GM12878 (cell line): ENCODE results near the gene ALG2. TPM values are rescaled to one million over a fixed set of nuclear protein-coding genes. Genes with fewer than 3 reads are reported as not detected.

ENCODE experiments used
- ATAC-seq: fragments of 200-7000 bp; cut with Tn5 transposase; 3 replicates; pipeline ENCODE4 v1.9.1; 2020; ENCODE audit warnings: mild to moderate bottlenecking, moderate library complexity
- BruUV-seq: library from RNA; stranded (reverse); fragments of 400-500 nt; replicated peaks from 2 replicates; lab custom pipeline; 2021; lab: Mats Ljungman, UMichigan
- CTCF ChIA-PET: fragments of 300-600 bp; sonication (Branson Sonifier 250); formaldehyde crosslinking; extraction: SDS; loops from one replicate; lab custom pipeline; 2021; ENCODE audit warnings: inconsistent platforms; lab: Yijun Ruan, JAX
- POLR2A ChIA-PET: fragments of 350-600 bp; formaldehyde crosslinking; extraction: SDS; loops from one replicate; lab custom pipeline; 2021; ENCODE audit warnings: inconsistent platforms; lab: Charles Lee
- RAD21 ChIA-PET: fragments of 300-600 bp; sonication (Branson Sonifier 250); formaldehyde crosslinking; loops from one replicate; lab custom pipeline; 2023; ENCODE audit warnings: antibody characterized with exemption; ENCODE audit not compliant: unreplicated experiment; lab: Charles Lee
- SMC1A ChIA-PET: fragments of 300-600 bp; sonication (Branson Sonifier 250); formaldehyde crosslinking; loops from one replicate; lab custom pipeline; 2023; ENCODE audit not compliant: unreplicated experiment, uncharacterized antibody; lab: Charles Lee
- DNase-seq: peaks from one replicate; pipeline ENCODE4 v3.0.0-alpha.2; 2011; ENCODE audit warnings: low read depth, low spot score
- FAIRE-seq: peaks from 3 replicates; lab custom pipeline; 2011; peaks lifted over from hg19 to GRCh38; lab: Jason Lieb, UNC
- H2AFZ ChIP-seq: 2 replicates; pipeline ENCODE4 v1.6.0; 2011; ENCODE audit warnings: low read depth, low read length, control low read depth; ENCODE audit not compliant: control insufficient read depth
- H3K27ac ChIP-seq: 2 replicates; pipeline ENCODE4 v1.5.1; 2011; ENCODE audit warnings: control low read depth; ENCODE audit not compliant: control insufficient read depth, insufficient read depth
- H3K27me3 ChIP-seq, 2 experiments: replicated peaks in 1 of 2; 2 replicates each; pipeline versions ENCODE4 v1.6.0 to v1.6.1; 2011; ENCODE audit warnings: low read length in 1 of 2; ENCODE audit not compliant: control insufficient read depth in 2 of 2, insufficient read depth in 2 of 2
- H3K36me3 ChIP-seq, 2 experiments: 2 replicates each; pipeline ENCODE4 v1.5.1; 2011; ENCODE audit warnings: low read length in 1 of 2; ENCODE audit not compliant: control insufficient read depth in 2 of 2, insufficient read depth in 2 of 2
- H3K4me1 ChIP-seq: 2 replicates; pipeline ENCODE4 v1.6.1; 2011; ENCODE audit warnings: mild to moderate bottlenecking, low read length, moderate library complexity, mixed read lengths; ENCODE audit not compliant: control insufficient read depth, insufficient read depth
- H3K4me2 ChIP-seq: 2 replicates; pipeline ENCODE4 v1.6.0; 2011; ENCODE audit warnings: control low read depth; ENCODE audit not compliant: control insufficient read depth, insufficient read depth
- H3K4me3 ChIP-seq: fragments of 200-600 bp; sonication (generic); 2 replicates; pipeline ENCODE4 v1.5.1; 2016
- H3K79me2 ChIP-seq: 2 replicates; pipeline ENCODE4 v1.6.0; 2011; ENCODE audit warnings: low read length; ENCODE audit not compliant: control insufficient read depth, insufficient read depth
- H3K9ac ChIP-seq: 2 replicates; pipeline ENCODE4 v1.8.0; 2011; ENCODE audit warnings: low read length, control low read depth, mixed read lengths; ENCODE audit not compliant: control insufficient read depth, insufficient read depth
- H3K9me3 ChIP-seq: replicated peaks from 3 replicates; pipeline ENCODE4 v1.5.1; 2011; ENCODE audit warnings: mild to moderate bottlenecking, low read length; ENCODE audit not compliant: control insufficient read depth, insufficient read depth
- H4K20me1 ChIP-seq: 2 replicates; pipeline ENCODE4 v1.6.0; 2011; ENCODE audit not compliant: control insufficient read depth, insufficient read depth
- CBX3 ChIP-seq: fragments of 200-600 bp; sonication (generic); IDR thresholded peaks from 2 replicates; pipeline ENCODE4 v1.6.1; 2016; ENCODE audit warnings: low read depth, borderline replicate concordance
- HCFC1 ChIP-seq: fragments of 150-350 bp; IDR thresholded peaks from 2 replicates; pipeline ENCODE4 v1.6.1; 2014; ENCODE audit warnings: low read length
- PAX5 ChIP-seq: IDR thresholded peaks from 2 replicates; pipeline ENCODE4 v1.6.1; 2011; ENCODE audit warnings: low read depth, low read length, borderline replicate concordance
- ZBTB40 ChIP-seq: fragments of 450-650 bp; IDR thresholded peaks from 2 replicates; pipeline ENCODE4 v1.6.1; 2016; ENCODE audit warnings: mild to moderate bottlenecking, moderate library complexity, borderline replicate concordance
- ZNF687 ChIP-seq: fragments of 450-650 bp; IDR thresholded peaks from 2 replicates; pipeline ENCODE4 v1.6.1; 2017; ENCODE audit warnings: mild to moderate bottlenecking, moderate library complexity
- ZZZ3 ChIP-seq: IDR thresholded peaks from 2 replicates; pipeline ENCODE4 v1.6.1; 2011; ENCODE audit warnings: low read depth; ENCODE audit not compliant: control insufficient read depth, insufficient read length
- WGBS: methylation state at CpG from one replicate; pipeline ENCODE4 v1.1.6; 2016; ENCODE audit warnings: low lambda C conversion rate; ENCODE audit not compliant: insufficient replicate concordance, insufficient coverage; ENCODE audit errors: missing lambda C conversion rate; 5-methylcytosine and 5-hydroxymethylcytosine counted together
- in situ Hi-C: fragments of 300-500 bp; cut with MboI; formaldehyde crosslinking; loops from 9 replicates; pipeline ENCODE4 v1.14.3; 2018; ENCODE audit warnings: mixed read lengths
- intact Hi-C: fragments of 100-400 bp; cut with micrococcal nuclease; formaldehyde crosslinking; loops from one replicate; pipeline ENCODE4 v1.14.2; 2022; ENCODE audit not compliant: unreplicated experiment
- polyA plus RNA-seq, 11 experiments: library from polyadenylated mRNA; depleted of rRNA in 4 of 11; unstranded in 6 of 11; stranded (reverse) in 5 of 11; fragments of >200 nt; fragmentation: Nextera tagmentation in 4 of 11; fragmentation: Illumina TruSeq in 1 of 11; extraction: Ambion mirVana in 4 of 11; extraction: Trizol in 1 of 11; gene quantifications; 1 replicate in 1 of 11; 2 replicates in 10 of 11; pipeline versions ENCODE4 v1.2.1 to v1.2.3, GENCODE V29; 2011 to 2016; ENCODE audit warnings: inconsistent platforms in 2 of 11, missing spikeins in 2 of 11, low read depth in 1 of 11
- total RNA-seq, 4 experiments: library from RNA; depleted of rRNA in 3 of 4; stranded (reverse); fragments of >200 nt in 3 of 4; fragmentation: Illumina TruSeq in 1 of 4; extraction: Trizol in 1 of 4; gene quantifications; 2 replicates each; pipeline versions ENCODE4 v1.2.1 to v1.2.3, GENCODE V29; 2013 to 2021

ALG2 gene
- total and polyA plus RNA-seq, 10 of the 15 experiments (the other 5 are each of a cell fraction or from before 2014, with no cell fraction given) = 8.8 to 52.5 (median 38.6) TPM

- H3K27me3 ChIP-seq = no peaks in the 10 kb centered on the region
- H3K79me2 ChIP-seq = no peaks in the 10 kb centered on the region
- BruUV-seq = no TSS peak
- ChIA-PET POLR2A (interaction anchor here (1.2 kb wide), 1 partner anchor 27 kb away, joined by 3 read pairs; no protein-coding TSS in a partner anchor), RAD21 (interaction anchor here (1.0 kb wide), 1 partner anchor 9 kb away, joined by 4 read pairs; no protein-coding TSS in a partner anchor), SMC1A (interaction anchor here (0.7 to 2.9 kb wide), 5 partner anchors 9 to 29 kb away, joined by 3 to 16 read pairs (median 4); no protein-coding TSS in a partner anchor), CTCF (interaction anchor here (0.7 to 8.6 kb wide), 5 partner anchors 8 to 38 kb away, joined by 3 to 96 read pairs (median 4); no protein-coding TSS in a partner anchor)
- H3K9me3 ChIP-seq = peaks cover 1% of the 10 kb centered on the region; the same call in 2 of the 3 replicates
- no peak overlapping the region for H3K4me3 ChIP-seq
- H3K36me3 ChIP-seq = no peaks in the 10 kb centered on the region
- ATAC-seq = no peak
- no peak for TF ChIP-seq ZBTB40
- TF ChIP-seq HCFC1 = no peak
- TF ChIP-seq CBX3 = no peak
- TF ChIP-seq ZZZ3 = no peak
- no peak for TF ChIP-seq PAX5
- TF ChIP-seq ZNF687 = no peak
- H3K9ac ChIP-seq = no peak overlapping the region
- FAIRE-seq = no peak
- H3K27ac ChIP-seq = no peak overlapping the region
- no peaks in the 10 kb centered on the region for H4K20me1 ChIP-seq
- no peak overlapping the region for H3K4me2 ChIP-seq
- intact Hi-C loops (no loop called here), in situ Hi-C loops (no loop called here)
- 50% methylated on average over 2 of the region's 2 CpGs for WGBS
- H2AFZ ChIP-seq = no peak overlapping the region
- DNase-seq = no peak
- H3K4me1 ChIP-seq = peaks cover 21% of the 10 kb centered on the region
These were observed 28.3 kb downstream of the ALG2 start for GRCh38 chr9:99193466-99193821.
